G401.6 (cell line): ENCODE results near the gene DCAF6.
"Not testable (repeated sequence)": the region's sequence is repeated elsewhere in the genome, so short reads cannot be mapped to it uniquely, and the experiment has no call there.

Experiments
- FAIRE-seq: peaks from 2 replicates; lab custom pipeline; 2012; peaks lifted over from hg19 to GRCh38; lab: Jason Lieb, UNC

The DCAF6 gene, protein sequence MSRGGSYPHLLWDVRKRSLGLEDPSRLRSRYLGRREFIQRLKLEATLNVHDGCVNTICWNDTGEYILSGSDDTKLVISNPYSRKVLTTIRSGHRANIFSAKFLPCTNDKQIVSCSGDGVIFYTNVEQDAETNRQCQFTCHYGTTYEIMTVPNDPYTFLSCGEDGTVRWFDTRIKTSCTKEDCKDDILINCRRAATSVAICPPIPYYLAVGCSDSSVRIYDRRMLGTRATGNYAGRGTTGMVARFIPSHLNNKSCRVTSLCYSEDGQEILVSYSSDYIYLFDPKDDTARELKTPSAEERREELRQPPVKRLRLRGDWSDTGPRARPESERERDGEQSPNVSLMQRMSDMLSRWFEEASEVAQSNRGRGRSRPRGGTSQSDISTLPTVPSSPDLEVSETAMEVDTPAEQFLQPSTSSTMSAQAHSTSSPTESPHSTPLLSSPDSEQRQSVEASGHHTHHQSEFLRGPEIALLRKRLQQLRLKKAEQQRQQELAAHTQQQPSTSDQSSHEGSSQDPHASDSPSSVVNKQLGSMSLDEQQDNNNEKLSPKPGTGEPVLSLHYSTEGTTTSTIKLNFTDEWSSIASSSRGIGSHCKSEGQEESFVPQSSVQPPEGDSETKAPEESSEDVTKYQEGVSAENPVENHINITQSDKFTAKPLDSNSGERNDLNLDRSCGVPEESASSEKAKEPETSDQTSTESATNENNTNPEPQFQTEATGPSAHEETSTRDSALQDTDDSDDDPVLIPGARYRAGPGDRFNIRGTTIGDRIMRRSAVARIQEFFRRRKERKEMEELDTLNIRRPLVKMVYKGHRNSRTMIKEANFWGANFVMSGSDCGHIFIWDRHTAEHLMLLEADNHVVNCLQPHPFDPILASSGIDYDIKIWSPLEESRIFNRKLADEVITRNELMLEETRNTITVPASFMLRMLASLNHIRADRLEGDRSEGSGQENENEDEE

DNA sequence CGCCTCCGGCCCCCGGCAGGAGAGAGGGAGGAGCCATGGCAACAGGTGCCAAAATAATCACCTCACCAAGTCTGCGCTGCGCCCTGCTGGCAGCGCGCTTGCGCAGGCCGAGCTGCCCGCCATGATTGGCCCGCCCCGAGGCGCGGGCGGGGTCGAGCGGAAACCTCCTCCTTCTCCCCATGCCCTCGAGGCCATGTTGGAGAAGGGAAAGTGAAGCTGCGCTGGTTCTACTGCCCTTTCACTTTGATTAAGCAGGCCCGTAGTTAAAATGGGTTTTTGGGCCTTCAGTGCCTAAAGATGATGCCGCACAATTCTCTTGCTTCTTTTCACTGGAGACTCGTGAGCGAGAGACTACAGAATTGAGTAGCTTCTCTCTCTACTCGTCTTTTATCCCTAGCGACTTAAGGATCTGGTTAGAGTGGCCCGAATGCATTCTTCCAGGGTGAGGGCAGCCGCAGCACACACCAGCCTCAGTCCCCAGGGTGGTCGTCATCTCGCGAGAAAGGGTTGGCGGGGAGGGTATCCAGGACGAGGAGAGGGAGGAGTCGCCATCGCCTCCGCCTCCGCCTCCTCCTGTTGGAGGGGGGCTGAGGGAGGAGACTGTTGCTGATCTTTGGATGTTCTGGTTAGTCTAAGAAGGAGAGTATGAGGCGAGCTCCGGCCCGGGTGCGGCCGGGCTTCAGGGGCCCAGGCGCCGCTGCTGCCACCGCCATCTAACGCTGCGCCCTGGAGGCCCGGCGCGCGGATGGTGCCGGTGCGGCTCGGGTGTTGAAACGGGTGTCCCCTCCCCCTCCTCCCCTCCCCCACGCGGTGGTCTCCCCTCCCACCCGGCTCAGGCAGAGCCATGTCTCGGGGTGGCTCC lies at the start of gene DCAF6:
Gene DCAF6, plus strand, starts transcription at position 616 of the 862 bp plus-strand sequence. Its CDS starts 229 bp downstream, at position 845.
- peak; percentile 94 for FAIRE-seq

DNA sequence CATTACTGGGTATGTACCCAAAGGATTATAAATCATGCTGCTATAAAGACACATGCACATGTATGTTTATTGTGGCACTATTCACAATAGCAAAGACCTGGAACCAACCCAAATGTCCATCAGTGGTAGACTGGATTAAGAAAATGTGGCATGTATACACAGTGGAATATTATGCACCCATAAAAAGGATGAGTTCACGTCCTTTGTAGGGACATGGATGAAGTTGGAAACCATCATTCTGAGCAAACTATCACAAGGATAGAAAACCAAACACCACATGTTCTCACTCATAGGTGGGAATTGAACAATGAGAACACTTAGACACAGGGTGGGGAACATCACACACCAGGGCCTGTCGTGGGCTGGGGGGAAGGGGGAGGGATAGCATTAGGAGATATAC lies 49.3 kb upstream of the DCAF6 start:
- not testable (repeated sequence) for FAIRE-seq

DNA sequence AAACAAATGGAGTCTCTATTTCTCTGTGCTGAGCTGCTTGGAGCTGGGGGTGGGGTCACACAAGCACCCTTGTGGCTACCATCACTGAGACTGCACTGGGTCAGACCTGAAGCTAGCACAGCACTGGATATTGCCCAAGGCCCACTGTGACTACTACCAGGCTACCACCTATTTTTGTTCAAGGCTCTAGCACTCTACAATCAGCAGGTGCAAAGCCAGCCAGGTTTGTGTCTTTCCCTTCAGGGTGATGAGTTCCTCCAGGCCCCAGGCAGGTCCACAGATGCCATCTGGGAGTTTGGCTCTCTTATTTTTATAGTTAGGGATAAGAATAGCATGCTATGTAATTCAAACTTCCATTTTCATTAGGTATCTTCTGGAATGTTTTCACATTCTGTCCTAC lies 46.1 kb upstream of the DCAF6 start:
- no peak for FAIRE-seq

DNA sequence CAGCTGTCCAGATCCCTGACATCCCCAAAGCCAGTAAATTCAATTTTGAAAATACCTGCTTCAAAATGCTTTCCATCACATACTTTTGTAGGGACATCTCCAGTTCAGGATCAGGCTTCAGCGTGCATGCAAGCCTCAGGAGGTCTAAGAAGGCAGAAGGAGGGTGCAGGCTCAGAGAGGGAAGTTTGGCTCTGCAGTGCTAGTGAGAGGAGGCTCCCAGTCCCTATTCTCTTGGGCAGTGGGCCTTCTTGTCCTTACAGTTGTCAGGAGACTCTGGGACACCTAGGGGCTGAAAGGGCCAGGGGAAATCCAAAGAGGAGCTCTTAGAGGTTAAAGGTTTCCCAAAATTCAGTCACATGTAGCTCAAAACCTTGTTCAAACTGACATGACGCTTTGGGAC lies 42.7 kb upstream of the DCAF6 start:
- FAIRE-seq, result no peak

DNA sequence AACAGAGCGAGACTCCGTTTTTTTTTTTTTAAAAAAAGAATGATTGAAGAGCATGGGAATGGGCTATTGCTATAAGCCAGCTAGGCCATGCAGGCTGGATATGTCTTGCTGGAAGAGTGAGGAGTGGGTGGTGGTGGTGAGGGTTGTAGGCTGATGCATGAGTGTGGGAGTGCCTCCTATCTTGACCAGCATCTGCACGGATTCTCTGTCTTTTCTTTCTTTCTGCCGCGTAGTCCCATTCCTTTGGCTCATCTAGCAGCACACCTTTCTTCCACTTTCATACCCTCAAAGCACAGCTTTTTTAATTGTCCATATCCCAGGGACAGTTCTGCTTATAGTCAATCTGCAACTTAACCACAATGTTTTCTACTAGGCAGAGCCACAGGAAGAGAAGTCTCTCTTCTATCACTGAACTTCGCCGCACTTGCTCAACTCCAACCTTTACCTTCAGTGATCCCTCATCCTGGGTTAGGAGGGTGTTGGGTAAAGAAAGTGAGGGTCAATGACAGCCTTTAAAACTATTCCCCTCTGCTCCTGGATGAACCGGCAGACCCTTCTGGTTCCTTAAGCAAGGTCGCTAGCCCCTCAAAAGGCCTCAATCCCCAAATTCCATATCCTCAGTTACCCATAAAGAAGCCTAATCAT lies 37.8 kb upstream of the DCAF6 start:
- no peak for FAIRE-seq

DNA sequence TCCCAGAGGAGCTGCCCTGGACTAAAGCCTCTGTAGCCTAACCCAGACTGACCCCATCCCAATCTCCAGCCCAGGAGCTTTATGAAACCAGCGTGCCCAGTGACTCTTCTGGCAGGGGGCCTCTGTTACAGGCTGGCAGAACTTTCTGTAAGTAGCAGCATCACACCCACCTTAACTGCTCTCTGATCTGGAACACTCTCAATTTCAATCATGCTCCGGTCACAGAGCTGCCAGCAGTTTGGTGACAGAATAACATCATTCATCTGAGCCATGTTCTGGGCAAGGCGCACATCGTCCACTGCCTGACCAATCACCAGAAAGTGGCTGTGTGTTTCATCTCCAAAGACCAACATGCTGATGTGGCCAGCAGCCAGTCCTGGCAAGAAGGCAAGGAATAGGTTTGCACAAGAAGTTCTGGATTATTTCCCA lies 37.2 kb upstream of the DCAF6 start:
- no peak for FAIRE-seq

DNA sequence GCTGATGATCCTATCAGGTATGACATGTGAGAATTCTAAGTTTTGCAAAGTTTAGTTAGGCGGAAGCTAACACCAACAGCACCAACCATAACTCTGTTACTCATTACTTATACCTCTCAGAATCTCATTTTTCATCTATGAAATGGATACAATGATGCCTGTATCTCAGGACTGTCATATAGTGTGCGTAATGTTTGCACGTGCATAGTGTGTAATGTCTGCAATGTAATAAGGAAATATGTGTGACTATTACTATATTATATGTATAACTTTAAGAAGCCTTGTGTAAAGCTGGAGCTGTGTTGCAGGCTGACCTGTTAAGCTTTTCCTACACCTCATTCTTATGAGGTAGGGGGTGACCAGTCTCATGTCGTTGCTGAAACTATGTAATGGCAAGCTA lies 35.6 kb upstream of the DCAF6 start:
- FAIRE-seq, result no peak

DNA sequence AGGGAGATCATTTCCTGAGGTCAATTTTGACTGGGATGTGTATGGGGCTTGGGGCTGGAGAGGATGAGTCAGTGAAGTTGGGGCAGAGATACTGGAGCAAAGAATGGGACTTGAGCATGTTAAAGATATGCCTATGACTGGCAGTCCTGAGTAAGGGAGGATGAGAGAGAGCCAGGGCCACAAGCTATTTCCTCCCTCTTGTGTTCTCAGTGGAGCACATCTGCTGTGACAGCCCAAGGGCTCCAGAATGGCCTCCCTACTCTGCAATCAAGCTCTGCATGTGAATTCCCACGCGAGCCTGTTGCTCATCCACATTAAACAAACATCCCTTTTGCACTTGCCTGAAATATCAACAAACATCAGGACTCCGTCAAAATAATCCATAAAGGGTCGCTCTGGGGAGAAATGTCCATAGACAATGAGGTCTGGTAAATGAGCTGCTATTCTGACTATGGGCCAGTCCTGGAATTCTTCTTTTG lies 31.8 kb upstream of the DCAF6 start:
- FAIRE-seq, result no peak

DNA sequence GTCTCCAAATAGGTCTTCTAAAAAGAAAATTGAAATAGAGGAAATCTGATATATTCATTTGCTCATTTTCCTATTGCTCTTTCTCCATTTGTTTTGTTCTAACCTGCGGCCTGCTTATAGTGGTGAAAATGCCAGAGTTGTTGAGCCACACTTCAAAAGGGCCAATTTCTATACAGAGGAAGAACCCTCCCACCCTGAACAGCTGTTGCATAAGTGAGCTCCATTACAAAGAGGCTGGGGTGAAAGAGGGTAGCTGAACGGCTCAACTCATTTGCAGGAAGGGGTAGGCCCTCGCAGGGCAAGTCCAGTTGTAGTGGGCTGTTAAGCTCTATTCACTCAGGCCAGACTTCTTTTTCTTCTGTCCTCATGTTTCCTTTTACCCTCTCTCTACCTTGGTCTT lies 31.3 kb upstream of the DCAF6 start:
- FAIRE-seq, result no peak

DNA sequence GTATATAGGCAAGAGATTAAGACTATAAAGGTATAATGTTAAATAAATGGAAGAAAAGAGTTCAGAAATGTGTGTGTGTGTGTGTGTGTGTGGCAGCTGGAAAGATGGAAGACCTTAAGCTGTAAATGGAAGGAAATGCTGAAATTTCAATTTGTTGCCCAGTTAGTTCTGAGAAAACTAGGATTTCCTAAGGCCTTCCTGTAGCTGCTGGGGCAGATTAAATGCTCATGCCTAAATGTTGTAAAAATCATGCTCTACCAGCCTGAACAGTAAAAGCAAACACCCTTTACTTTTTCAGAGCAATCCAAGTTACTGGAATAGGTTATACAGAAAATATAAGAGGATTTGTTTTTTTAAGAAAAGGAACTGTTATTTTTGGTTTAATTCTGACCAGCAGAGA lies 30.8 kb upstream of the DCAF6 start:
- no peak for FAIRE-seq

DNA sequence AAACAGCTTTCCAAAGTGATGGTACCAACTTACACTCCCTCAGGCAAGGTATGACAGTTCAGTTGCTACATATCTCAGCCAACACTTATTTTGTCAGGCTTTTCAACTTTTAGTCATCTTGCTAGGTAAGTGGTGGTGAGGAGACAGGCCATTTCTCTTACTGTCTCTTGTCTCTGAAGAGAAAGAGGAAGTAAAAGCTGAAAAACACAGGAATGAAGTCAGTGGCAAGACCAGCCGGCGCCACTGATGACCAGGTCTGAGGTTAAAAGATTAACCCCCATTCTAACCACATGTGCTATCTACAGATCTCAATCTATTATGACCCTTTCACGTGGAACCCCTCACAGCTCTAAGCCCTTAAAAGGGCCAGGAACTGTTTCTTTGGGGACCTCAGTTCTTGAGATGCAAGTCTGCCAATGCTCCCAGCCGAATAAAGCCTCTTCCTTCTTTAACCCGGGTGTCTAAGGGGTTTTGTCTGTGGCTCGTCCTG lies 26.7 kb upstream of the DCAF6 start:
- FAIRE-seq, result no peak

DNA sequence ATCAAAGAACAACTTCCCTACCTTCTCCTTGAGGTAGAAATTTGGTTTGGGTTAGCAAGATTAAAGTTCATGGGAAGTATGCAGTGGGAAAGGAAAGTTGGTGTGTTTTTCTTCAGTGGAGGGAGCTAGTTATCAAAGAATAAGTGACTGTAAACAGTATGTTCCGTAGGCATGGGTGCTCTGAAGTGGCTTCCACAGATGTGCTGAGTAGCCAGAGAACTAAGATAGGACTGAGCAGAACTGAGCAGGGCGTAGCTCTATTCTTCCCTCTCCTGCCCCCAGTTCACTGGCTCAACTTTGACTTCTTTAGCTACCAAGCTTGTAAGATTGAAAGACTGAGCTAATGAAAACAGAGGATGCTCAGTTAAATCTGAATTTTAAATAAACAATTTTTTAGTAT lies 26.0 kb upstream of the DCAF6 start:
- no peak for FAIRE-seq

DNA sequence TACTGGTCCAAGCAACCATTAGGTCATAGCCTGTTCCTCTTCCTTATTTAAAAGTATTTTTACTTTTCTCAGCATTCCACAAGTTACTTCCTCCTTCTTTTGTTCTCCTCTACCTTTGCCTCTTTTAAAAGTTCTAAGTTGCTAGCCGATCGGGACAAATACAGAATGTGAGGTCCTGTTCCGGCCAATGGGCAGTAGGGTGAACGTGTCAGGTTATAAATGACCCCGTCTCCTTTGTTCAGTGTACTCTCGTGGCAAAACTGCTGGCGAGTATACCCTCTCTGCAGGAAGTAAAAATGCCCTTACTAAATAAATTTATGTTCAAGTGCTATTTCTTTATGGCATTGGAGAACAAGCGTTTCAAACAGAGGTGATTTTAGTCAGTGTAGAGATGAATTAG lies 25.1 kb upstream of the DCAF6 start:
- FAIRE-seq, result no peak

DNA sequence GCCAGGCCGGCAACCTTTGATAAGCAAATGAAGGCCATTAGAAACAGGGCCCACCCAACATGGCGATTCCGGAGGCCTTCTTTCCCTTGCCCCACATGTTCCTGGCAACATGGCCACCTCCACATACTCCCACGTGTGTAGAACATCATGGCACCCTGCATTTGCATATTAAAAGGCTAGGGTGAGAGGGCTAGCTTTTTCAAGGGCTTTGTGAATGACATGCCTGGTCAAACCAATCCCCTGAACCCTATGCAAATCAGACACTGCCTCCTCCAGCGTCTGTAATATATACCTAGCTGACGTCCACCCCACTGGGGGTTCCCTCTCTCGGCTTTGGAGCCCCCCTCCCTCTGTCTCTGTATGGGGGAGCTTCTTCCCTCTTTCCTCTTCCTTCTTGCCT lies 24.2 kb upstream of the DCAF6 start:
- no peak for FAIRE-seq

DNA sequence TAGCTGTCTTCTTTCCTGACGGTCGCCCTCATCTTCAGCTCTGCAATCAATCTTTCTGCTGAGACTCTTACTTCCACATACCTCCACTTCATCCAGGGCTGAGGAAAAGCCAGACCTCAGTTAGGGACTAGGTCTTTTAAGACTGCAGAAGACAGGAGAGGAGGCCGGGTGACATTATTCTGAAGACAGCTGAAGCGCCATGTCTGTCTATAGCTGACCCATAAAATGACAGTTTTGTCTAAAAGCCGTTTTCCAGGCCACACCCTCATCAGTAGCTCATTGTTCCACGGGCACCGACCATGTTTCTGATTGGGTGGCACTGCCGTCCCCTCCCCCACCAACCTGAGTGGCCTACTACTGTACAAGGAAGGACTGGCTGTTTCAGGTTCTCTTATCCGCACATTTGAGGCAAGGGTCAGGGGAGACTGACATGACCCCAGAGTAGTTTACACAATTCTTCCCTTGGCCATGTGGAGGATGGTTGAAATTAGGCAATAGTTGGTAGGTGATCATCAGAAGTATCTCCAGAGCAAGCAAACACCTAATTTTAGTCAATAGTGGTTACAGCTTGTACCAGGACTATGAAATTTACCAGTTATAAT lies 22.5 kb upstream of the DCAF6 start, which contains the start of gene ADCY10:
Gene ADCY10, minus strand, starts transcription at position 240 of the 602 bp plus-strand sequence. CDS start 8,994 bp downstream, outside the sequence.
- FAIRE-seq, result no peak

DNA sequence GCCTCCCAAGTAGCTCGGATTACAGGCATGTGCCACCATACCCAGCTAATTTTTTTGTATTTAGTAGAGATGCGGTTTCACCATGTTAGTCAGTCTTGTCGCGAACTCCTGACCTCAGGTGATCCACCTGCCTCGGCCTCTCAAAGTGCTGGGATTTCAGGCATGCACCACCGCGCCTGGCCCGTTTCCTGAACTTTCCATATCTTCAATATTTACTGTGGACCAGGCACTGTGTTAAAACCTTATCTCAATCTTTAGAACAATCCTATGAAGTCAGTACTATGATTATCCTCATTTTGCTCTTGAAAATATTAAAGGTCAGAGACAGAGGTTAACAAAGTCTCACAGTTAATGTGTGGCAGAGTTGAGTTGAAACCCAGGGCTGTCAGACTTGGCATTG lies 20.9 kb upstream of the DCAF6 start:
- FAIRE-seq, result no peak

DNA sequence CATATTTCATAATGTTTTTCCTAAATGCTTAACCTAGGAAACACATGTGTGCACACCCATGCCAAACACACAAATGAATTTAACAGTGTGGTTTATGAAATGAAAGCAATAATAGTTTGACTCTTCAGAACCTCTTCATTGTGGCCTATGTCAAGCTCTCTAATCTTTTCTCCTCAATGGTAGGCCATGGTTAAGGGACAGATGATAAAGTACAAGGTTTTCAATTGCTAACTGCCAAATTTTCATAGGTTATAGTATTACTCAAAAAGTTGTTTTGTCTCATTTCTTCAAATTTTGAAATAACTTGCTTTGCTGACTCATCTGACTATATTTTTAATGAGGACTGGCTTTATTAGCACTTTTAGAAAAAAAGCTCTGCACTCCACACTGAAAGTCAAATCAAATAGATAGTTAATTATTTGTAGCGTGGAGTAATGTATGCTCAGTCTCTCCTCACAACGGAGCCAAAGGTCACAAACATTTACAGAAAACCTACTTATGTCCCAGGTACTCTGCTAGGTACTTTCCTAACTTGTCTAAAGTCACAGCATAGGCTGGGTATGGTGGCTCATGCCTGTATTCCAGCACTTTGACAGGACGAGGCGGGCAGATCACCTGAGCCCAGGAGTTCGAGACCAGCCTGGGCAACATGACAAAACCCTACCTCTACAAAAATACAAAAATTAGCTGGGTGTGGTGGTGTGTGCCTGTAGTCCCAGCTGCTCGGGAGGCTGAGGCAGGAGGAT lies 19.5 kb upstream of the DCAF6 start:
- FAIRE-seq, result no peak

DNA sequence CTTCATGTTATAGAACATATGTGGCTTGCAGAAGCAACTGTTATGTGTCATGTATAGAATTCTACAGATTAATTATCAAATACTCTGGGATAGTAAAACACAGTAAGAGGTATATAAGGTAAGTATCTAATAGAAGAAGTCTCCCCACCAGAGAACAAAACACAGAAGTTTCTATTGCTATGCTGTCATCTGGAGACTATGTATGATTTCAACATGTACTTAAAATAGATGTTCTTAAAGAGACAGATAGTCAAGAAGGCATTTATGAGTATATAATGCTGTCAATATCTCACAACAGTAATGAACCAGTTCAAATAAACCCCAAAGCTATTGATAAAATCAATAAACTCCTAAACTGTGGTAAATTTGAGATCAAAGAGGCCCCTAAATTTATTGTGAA lies 14.5 kb upstream of the DCAF6 start:
- FAIRE-seq, result no peak

DNA sequence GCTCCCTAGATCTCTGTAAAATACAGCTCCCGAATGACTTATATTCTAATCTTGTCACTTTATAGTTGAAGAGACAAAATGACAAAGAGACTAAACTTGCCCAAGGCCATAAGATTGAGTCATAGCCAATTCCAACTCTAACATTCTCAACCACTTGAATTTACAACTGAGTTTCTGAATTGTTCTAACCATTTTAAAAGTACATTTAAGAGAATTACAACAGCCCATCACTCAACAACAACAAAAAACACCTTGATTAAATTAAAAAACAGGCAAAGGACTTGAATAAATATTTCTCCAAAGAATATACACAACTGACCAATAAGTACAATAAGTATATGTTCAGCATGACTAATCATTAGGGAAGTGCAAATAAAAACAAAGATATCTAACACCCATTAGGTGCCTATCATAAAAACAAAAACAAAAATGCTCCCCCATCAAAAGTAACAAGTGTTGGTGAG lies 13.8 kb upstream of the DCAF6 start:
- FAIRE-seq, result no peak
